ENCODE measurements around the gene HES6. TPM values are rescaled to one million over a fixed set of nuclear protein-coding genes. Genes with fewer than 3 reads are reported as not detected.

The HES6 gene
- total and polyA plus RNA-seq, 2 of the 8 experiments (the other 6 are each of a cell fraction or from before 2014, with no cell fraction given), result 32.6 to 36.3 TPM

GRCh38 chr2:238190445-238190844 is 49.4 kb downstream of the HES6 start:
- Histone ChIP-seq H3K27ac (ENCODE audit: low read depth, low read length) (no peak overlapping the region), H3K23me2 (ENCODE audit: low read depth, low read length) (no peaks in the 10 kb centered on the region), H3K79me1 (ENCODE audit: low read depth, low read length) (no peaks in the 10 kb centered on the region; the same call in none of the 2 replicates), H2BK120ac (replicated peaks; ENCODE audit: low read depth, low read length) (no peak overlapping the region), H4K91ac (replicated peaks; ENCODE audit: insufficient read length, low read length) (no peak overlapping the region), H3K23ac (ENCODE audit: insufficient read length) (no peak overlapping the region), H2BK5ac (ENCODE audit: low read depth, low read length) (no peak overlapping the region), H3K4me3 (ENCODE audit: extremely low read depth in 1 of 4, insufficient read depth in 2 of 4, low read depth in 3 of 4, low read length in 4 of 4) (no peak overlapping the region), H2BK12ac (ENCODE audit: low read depth, low read length) (no peak overlapping the region), H4K8ac (ENCODE audit: extremely low read depth, insufficient read depth, low read length) (no peak overlapping the region), H3K27me3 (replicated peaks in 1 of 4; ENCODE audit: control insufficient read depth in 3 of 4, extremely low read depth in 1 of 4, insufficient read depth in 3 of 4, low read length in 3 of 4) (no peaks in the 10 kb centered on the region), H2AFZ (ENCODE audit: low read length) (no peak overlapping the region), H3K14ac (ENCODE audit: insufficient read length) (no peak overlapping the region), H4K5ac (ENCODE audit: insufficient read length, low read depth, low read length) (no peak overlapping the region), H3K56ac (replicated peaks; ENCODE audit: insufficient read length, low read depth, low read length) (no peak overlapping the region), H3K9me3 (ENCODE audit: insufficient read depth in 2 of 2, low read depth in 1 of 2, low read length in 1 of 2) (no peaks in the 10 kb centered on the region), H2AK5ac (ENCODE audit: low read depth, low read length) (no peak overlapping the region), H3K4ac (replicated peaks; ENCODE audit: insufficient read length, low read depth, low read length) (no peak overlapping the region), H4K20me1 (replicated peaks in 1 of 2; ENCODE audit: control insufficient read depth in 1 of 2, insufficient read depth in 2 of 2, low read length in 2 of 2) (peaks cover under 1 to 7% of the 10 kb centered on the region in 2 experiments), H3K36me3 (ENCODE audit: control insufficient read depth in 2 of 4, insufficient read depth in 4 of 4, low read length in 3 of 4) (peaks cover 14 to 76% (median 42%) of the 10 kb centered on the region in 4 experiments), H3K9ac (replicated peaks in 1 of 4; ENCODE audit: extremely low read depth in 1 of 4, low read depth in 3 of 4, low read length in 3 of 4) (no peak overlapping the region), H2BK20ac (ENCODE audit: low read length) (no peak overlapping the region), H3K4me2 (ENCODE audit: insufficient read depth in 1 of 2, low read depth in 2 of 2, low read length in 2 of 2) (no peak overlapping the region), H3K79me2 (ENCODE audit: control insufficient read depth in 1 of 2, insufficient read depth in 2 of 2, low read length in 2 of 2) (peaks cover 0 to 3% of the 10 kb centered on the region in 2 experiments; a peak in 2 of 4 replicates), H3K4me1 (replicated peaks in 1 of 4; ENCODE audit: control insufficient read depth in 3 of 4, insufficient read depth in 4 of 4, low read length in 3 of 4) (no peaks in the 10 kb centered on the region), H2BK15ac (ENCODE audit: low read length) (no peak overlapping the region), H3K18ac (ENCODE audit: extremely low read depth, low read length) (no peak overlapping the region)
- ChIA-PET CTCF (ENCODE audit: partially characterized antibody) (interaction anchor here (0.6 to 1.8 kb wide), 3 partner anchors 38 to 597 kb away, joined by 3 to 5 read pairs (median 3); no protein-coding TSS in a partner anchor), POLR2A (ENCODE audit: partially characterized antibody) (no interaction called here)
- no peak for FAIRE-seq
- DNase-seq (ENCODE audit: low read depth in 1 of 2, low spot score in 2 of 2), result no peak
- WGBS, 2 experiments (ENCODE audit: extremely low coverage in 1 of 2, insufficient coverage in 1 of 2, insufficient read length in 1 of 2, insufficient replicate concordance in 2 of 2, low coverage in 1 of 2, low lambda C conversion rate in 2 of 2, missing lambda C conversion rate in 1 of 2), result 96% methylated on average over 2 of the region's 2 CpGs; no CpG with 5 or more reads in 1 of the 2 experiments
- no peak for TF ChIP-seq KDM4A (IDR thresholded peaks at IDR 0.05; ENCODE audit: low read depth, low read length, severe bottlenecking)
- TF ChIP-seq SP1 (IDR thresholded peaks at IDR 0.05; ENCODE audit: low read depth, low read length), result no peak
- no peak for TF ChIP-seq POU5F1 (IDR thresholded peaks at IDR 0.05; ENCODE audit: low read depth, low read length)
- no peak for TF ChIP-seq SIN3A (conservative IDR thresholded peaks at IDR 0.05 in 1 of 2, IDR thresholded peaks at IDR 0.05 in 1 of 2; ENCODE audit: low read depth in 1 of 2, low read length in 2 of 2)
- no peak for TF ChIP-seq BCL11A (IDR thresholded peaks at IDR 0.05; ENCODE audit: low read depth in 2 of 2, low read length in 2 of 2)
- TF ChIP-seq MAFK (IDR thresholded peaks at IDR 0.05; ENCODE audit: low read depth, low read length), result no peak
- no peak for TF ChIP-seq USF2 (IDR thresholded peaks at IDR 0.05; ENCODE audit: low read length)
- no peak for TF ChIP-seq BRCA1 (IDR thresholded peaks at IDR 0.05; ENCODE audit: low read depth, low read length)
- TF ChIP-seq RBBP5 (IDR thresholded peaks at IDR 0.05; ENCODE audit: borderline replicate concordance, low read depth, low read length), result no peak
- TF ChIP-seq GTF2F1 (IDR thresholded peaks at IDR 0.05; ENCODE audit: borderline replicate concordance, low read depth, low read length), result no peak
- TF ChIP-seq CHD1 (IDR thresholded peaks at IDR 0.05; ENCODE audit: low read depth, low read length), result no peak
- TF ChIP-seq ATF3 (IDR thresholded peaks at IDR 0.05; ENCODE audit: insufficient read depth, low read depth, low read length), result no peak
- no peak for TF ChIP-seq SRF (IDR thresholded peaks at IDR 0.05; ENCODE audit: low read depth, low read length)
